HG02973 (cell line): ENCODE results near the gene TSHZ2.

ENCODE experiments used
- ATAC-seq: cut with Tn5 transposase; IDR thresholded peaks from one replicate; pipeline ENCODE4 v1.9.1; 2021; ENCODE audit warnings: moderate library complexity; ENCODE audit not compliant: unreplicated experiment

TSHZ2 gene

DNA sequence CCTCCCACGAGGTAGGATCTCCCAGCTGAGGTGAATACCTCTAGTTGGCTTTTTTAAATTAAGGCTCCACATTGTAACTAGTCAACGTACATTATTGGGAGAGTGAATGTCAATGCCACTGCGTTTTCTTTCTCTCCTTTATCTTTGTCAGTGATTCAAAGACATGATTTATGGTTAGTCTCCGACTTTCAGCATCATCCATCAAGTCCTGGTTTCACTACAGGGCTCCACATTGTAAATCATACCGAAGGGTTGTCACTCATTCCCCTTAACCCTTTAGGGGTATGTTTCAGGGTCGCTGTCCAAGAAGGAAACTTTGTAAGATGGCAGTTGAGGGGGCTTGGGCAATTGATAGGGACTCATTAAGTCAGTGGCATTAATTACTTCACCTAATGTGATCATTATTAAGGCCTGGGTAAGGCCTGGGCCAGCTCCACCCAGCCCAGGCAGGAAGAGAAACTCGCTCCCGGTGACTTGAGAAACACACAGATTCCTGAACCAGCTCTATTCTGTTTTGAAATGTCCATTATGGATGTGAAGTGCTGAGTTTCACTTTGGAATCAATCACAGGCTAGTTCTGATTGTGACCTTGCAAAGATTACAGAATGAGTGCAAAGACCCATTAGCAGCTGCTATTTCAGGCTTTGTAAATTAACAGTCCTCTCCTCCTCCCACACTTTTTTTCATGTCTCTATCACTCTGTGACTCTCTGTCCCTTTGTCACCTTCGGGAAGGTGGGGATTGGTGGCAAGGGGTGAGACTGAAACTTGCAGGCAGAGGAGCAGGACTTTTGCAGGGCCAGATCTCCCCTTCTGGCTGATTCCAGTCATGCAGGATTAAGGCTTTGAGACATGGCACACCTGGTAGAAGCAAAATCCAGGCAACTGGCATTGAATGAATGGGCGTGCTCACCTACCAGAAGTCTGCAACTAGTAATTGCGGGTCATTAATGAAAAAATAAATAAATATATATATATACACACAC is 222.4 kb downstream of the TSHZ2 start:
- ATAC-seq, result no peak

DNA sequence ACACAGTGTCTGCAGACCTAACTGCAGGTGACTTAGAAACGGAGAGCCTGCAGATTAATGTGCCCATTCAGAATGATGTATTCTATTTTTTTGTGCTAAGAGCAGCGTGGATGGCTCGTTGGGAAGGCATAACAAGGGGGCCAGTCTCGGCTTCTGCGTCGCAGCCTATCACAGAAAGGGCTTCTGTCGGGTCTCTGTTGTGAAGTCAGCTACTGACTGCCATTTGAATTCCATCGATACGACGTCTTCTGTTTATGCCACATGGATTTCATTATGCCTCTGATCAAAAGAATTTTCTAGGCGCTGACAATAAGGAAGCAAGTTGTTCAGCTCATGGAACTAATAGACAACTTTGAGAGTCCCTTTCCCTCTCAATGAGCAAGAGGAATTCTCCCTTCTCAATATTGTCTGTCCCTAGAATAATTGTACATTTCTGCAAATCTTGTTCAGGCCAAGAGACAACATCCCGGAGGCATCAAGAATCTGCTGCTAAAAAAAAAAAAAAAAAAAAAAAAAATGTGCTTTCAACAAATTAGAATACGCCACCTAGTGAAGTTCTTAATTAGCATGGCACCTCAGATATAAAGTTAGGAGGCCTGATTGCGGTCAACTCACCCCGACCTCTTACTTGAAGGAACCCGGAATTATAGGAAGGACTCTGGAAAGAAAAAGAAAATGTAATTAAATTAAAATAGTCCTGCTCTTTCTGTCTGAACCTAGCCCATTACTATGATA is 223.9 kb downstream of the TSHZ2 start:
- no peak for ATAC-seq

DNA sequence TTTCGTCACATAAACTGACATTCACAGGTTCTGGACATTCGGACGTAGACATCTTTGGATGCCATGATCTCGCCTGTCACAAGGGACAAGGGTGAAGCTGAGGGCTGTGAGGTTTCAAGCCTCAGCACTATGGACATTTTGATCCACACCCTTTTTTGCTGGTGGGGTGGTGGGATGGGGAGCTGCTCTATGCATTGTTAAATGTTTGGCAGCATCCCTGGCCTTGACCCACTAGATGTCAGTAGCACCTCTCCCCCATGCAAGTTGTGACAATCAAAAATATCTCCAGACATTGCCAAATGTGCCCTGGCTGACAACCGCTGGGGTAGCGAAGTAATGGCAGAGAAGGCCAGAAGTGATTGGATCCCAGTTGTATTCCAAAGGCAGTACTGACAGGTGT is 229.4 kb downstream of the TSHZ2 start:
- no peak for ATAC-seq

DNA sequence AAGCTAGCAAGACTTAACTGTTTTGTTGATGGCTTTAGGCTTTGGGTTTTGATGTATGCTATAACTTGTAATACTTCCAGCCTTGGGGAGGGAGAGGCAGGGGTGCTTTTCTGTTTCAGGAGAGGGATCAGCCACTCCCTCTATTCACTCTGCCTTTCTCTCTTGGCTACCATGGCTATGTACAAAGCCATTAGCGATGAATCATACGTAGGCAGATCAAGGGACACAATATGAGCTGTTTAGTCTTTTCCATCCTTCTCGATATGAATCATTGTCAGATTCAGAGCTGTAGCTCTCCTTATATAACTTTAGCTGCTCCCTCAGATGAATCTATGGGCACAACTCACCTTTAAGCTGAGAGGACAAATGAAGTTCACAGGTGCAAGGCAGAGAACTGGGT is 230.6 kb downstream of the TSHZ2 start:
- no peak for ATAC-seq

DNA sequence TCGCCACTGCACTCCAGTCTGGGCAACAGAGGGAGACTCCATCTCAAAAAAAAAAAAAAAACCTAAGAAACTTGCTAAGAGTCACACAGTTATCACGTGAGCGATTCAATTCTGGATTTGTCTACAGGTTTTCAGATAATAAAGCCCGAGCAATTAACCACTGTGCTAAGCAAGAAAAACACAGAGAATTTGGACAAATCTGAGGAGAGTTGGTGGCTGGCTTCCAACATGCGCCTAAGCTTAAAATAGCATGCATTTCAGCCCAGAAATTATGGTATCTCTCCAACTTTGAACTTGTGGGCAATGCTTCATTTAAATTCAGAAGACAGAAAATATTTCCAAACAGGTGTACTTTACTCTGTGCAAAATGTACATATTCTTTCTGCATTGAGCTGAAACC is 232.9 kb downstream of the TSHZ2 start:
- ATAC-seq, result no peak

DNA sequence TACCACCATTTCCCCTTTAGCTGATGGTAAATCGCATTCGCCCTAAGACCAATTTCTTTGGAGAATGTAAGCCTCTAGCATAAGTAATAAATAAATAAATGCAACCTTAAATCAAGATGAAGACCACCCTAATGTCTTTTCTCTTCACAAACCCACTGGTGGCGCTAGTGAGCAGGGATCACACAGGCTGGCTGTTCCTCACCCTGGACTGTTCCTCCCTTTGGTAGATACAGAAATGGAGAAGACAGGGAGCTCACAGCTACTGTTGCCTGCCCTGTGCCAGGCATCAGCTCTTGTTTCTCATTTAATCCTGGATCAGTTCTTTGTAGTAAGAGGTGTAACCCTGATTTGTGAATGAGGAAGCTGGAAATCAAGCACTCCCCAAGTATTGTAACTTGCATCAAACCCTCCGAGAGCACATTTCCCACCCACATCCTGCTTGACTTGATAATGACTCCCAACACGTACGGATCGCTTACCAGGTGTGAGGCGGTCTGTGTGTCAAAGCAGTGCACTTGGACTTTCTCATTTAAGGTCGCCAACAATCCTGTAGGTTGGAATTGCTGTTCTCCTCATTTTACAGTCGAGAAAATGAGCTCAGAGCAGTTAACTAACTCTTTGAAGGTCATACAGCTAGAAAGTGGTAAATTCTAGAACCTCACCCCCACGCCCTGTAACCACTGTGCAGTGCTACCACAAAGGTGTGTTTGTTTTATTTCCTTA is 236.1 kb downstream of the TSHZ2 start:
- ATAC-seq, result no peak

DNA sequence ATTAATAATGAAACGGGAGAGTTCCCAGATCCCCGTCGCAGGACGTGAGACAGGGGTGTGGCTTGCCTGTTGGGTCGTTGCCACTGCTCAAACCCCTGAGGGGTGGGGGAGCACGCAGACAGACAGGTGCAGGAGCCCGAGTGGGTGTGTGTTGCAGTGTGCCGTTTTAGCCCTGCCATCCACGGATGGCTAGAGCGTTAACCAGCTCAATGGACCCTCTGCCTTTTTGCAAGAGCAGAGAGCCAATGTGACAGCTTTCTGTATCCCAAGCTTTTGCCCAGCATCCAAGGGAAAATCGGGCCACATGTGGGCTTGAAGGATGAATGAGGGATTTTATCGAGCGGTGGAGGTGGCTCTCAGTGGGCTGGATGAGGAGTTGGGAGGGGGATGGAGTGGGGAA is 237.9 kb downstream of the TSHZ2 start:
- ATAC-seq, result no peak

DNA sequence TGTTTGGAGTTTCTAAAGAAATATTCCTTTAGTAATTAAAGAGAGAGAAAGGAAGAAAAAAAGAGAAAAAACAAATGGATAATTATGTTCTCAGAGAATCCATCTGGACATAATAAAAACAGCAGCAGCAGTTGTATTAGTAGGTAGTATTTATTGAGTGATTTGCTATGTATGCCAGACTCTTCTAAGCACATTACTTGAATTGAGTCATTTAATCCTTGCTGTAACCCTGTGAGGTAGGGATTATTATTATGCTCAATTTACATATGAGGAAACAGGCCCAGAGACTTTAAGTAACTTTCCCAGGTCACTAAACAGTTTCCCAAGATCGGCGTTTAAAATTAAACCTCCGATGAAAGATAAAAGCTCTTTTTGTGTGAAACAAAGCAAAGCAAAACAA is 238.8 kb downstream of the TSHZ2 start:
- ATAC-seq, result no peak

DNA sequence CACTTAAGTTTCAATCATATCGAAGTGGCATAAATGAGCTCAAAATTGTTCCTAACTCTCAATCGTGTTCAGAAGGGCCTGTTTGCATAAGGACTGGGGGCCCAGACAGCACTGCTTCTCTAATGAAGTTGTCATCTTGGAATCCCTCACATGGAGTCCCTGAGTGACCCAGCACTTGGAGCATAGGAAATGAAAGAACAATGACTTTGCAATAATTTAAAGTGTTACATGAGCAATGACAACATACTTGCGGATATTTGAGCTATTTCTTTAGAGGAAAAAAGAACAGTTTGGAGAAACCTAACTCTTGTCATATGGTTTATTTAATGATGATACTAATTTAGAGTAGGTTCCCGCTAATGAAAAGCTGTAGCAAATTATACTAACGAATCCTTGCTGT is 239.9 kb downstream of the TSHZ2 start:
- ATAC-seq, result no peak

DNA sequence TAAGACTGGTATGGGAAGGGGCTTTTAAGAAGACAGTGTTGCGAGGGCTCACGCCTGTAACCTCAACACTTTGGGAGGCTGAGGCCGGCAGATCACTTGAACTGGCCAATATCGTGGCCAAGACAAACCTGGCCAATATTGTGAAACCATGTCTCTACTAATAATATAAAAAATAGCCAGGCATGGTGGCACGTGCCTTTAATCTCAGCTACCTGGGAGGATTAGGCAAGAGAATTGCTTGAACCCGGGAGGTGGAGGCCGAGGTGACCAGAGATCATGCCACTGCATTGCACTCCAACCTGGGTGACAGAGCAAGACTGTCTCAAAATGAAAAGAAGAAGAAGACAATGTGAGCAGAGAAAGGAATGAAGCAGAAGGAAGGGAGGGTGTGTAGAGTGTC is 242.2 kb downstream of the TSHZ2 start:
- ATAC-seq, result no peak

DNA sequence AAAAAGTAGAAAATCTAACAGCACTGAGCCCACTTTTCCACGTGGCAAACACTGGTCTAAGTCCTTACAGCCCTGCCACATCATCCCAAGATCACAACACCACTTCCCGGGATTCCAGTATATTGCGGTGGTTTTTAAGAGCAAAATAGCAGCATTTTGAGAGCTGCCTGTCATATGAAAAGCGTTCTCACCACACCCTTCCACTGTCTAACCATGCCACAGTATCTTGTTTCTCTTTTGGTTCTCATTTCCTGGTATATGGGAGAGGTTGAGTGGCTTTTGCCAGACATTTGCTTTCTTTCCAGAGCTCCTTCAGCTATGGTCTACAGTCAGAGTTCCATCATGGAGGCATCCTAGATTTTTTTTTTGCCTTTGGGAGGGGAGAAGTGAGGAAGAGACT is 243.0 kb downstream of the TSHZ2 start:
- ATAC-seq, result no peak

DNA sequence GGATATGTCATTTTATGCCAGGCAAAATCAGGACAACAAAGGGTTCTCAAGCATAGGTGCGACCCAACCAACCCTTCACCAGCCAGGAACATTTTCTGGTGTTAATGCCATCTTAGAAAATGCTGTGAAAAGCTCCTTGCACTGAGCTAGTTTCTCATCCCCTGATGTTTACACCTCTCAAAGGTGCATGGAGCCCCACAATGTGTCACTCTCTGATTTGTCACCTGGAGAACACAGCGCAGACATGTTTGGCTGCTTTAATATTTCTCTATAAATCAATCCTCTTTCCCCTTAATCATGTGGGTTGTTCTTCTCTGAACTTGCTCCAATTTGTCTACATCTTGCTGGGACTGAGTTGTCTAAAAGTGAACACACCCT is 244.3 kb downstream of the TSHZ2 start:
- no peak for ATAC-seq

DNA sequence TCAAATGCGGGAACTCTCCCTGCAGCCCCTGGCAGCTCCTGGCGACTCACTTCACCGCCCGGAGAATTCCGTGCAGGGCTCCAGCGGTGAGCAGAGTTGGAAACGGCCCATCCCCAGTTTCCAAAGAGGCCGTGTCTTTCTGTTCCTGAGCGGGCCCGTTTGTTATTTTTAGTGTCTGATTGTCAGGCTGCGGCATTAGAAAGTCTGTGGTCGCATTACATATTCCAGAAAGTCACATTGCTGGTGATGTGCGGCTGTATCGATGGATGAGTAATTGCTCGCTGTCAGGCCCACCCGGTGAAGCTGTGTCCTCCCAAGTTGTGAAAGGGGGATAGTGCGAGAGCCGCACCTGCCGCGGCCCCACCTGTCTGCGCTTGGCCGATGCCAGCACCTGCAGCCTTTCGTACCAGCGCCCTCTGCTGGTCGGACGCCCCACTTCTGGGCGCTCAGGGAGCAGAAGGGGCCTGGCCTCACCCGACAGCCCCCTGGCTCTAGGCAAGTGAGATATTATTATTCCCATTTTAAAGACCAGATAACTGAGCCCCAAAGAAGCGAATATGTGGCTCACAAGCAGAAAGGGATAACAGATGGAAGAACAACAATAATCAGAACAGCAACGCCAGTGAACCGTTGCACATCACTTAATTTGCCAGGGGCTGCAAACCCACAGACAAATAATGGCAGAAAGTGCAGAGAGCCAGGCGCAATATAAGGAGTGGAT is 244.9 kb downstream of the TSHZ2 start:
- ATAC-seq, result peak; percentile 68

DNA sequence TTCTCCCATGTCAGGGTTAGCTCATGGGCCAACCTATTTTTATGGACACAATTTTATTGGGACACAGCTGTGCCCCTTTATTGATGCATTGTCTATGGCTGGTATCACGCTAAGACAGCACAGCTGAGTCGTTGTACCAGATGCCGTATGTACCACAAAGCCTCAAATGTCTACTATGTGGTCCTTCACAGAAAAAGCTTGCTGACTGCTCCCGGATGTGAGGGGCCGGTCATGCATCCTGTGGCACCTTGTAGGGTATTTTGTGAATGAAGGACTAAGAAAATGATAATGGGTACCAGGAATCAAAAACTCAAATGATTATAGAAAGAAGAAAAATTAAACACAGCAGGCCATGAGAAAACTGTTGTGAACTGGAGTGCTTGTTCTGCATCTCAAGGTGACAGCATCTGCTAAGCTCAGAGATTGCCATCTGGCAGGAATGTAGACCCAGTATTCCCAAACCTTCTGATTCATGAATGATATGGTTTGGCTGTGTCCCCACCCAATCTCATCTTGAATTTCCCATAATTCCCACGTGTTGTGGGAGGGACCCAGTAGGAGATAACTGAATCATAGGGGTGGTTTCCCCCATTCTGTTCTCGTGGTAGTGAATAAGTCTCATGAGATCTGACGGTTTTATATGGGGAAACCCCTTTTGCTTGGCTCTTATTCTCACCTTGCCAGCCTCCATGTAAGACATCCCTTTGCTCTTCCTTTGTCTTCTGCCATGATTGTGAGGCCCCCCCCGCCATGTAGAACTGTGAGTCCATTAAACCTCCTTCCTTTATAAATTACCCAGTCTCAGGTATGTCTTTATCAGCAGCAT is 248.5 kb downstream of the TSHZ2 start:
- ATAC-seq, result no peak

DNA sequence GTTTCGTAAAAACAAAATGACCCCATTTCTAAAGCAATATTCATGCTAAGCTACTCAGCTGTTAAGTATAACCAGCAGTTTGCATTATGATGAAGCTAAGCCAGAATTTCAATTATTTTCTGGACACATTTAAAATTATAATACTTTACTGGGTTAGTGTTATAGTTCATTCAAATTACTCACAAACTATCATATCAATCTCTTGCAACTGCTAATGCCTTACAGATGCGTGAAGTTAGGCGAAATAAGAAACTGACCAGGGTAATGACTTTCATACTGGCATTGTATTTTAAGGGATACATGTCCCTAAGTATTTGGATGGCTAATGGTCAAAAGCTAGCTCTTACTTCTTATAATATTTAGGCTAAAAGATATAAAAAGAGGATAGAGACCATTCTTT is 249.6 kb downstream of the TSHZ2 start:
- no peak for ATAC-seq

DNA sequence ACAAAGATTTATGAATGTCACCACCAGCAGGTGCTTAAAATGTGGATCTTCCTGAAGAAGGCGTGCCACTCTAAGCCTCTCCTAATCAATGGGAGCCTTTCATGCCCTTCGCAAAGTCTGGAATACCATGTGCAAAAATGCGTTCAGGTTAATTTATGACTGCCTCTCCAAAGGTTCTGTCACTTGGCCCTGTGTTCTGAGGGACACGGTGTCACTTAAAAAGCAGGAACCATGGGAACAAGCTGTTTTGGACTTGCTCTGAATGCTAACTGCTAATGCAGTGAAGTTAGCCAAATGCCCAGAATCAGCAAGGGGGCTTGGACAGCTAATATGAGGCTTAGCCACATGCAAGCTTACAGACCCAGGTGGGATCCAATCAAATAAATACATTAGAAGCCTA is 250.3 kb downstream of the TSHZ2 start:
- no peak for ATAC-seq

DNA sequence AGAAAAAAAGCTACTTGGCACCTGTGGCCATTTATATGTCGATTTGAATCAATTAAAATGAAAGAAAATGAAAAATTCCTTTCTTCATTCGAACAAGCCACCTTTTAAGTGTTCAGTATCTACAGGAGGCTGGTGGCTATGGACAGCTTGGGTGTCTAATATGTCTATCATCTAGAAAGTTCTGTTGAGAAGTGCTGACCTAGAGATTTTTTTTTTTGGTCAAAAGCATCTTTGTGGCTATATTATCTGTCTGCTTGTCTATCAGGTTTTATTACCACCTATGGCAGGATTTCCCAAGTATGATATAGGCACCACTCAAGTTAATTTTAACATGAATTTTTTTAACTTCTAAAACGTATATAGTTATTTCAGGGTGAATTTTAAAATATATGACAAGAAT is 250.8 kb downstream of the TSHZ2 start:
- no peak for ATAC-seq

DNA sequence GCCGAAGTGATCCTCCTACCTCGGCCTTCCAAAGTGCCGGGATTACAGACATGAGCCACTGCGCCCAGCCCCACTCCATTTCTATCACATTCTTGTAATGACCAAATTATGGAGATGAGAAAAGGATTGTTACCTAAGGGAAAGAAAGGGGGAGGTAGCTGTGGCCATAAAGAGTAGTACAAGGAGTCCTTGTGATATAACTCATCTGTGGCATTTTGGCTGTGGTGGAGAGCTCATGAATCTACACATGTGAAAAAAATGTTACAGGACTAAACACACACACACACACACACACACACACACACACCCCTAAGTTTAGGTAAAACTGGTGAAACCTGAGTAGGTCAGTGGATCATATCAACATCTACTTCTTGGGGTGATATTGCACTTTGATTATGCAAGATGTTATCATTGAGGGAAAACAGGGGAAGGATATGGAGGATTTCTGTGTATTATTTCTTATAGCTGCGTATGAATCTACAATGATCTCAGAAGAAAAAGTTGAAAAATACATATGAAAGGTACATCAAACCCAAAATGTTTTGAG is 251.5 kb downstream of the TSHZ2 start:
- no peak for ATAC-seq

DNA sequence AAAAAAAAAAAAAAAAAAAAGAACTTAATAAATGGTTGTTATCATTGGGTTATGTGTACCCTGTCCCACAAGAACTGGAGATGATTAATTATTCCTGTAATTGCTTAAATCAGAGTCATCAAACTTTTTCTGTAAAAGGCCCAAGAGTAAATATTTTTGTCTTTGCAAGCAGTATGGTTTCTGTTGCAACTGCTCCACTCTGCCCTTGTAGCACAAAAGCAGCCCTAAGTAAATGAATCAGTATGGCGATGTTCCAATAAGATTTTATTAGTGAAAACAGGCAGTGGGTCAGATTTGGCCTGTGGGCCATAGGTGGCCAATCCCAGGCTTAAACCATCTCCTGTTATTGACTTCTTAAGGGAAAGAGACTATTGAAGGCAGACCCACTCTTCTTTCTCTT is 252.7 kb downstream of the TSHZ2 start:
- ATAC-seq, result no peak

DNA sequence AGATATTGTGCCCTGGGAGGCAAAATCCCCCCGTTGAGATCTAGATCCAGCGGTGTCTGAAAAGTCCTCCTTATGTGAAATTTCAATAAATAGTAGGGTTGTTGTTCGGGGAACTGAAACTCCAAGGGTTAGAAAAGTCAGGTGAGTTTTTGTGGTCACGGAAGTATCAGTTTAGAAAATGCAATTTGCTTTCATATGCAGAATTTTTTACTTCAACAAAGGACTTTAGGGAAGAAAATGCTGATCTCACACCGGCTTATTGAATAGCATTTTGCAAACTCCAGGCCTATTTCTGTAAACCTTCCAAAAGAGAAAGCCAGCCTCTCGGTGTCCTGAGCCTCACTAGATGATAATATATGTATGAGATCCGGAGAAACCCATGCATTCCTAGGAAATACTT is 254.7 kb downstream of the TSHZ2 start:
- no peak for ATAC-seq
